Daoy (cell line): ENCODE measurements around the gene ZNF200. TPM values are rescaled to one million over a fixed set of nuclear protein-coding genes. Genes with fewer than 3 reads are reported as not detected.

Experiments
- DNase-seq: peaks from one replicate; pipeline ENCODE4 v3.0.0-alpha.2; 2015; ENCODE audit warnings: low read depth
- total RNA-seq: library from RNA; depleted of rRNA; stranded (reverse); fragments of >200 nt; shearing (Covaris generic); gene quantifications from 2 replicates; pipeline ENCODE4 v1.2.3, GENCODE V29; 2014; rRNA removed

Gene ZNF200
- total RNA-seq, 1 experiment from 2014 or later = 8.7 TPM

GRCh38 chr16:3175157-3176093 is 59.5 kb downstream of the ZNF200 start:
- peak; percentile 85 for DNase-seq

GRCh38 chr16:3174618-3175148 is 60.3 kb downstream of the ZNF200 start:
- DNase-seq = no peak

GRCh38 chr16:3173892-3174617 is 60.9 kb downstream of the ZNF200 start:
- peak; percentile 68 for DNase-seq

Other genes starting within 250 kb of the ZNF200 start
- gene CLDN9, start 222.2 kb downstream of the ZNF200 start, total RNA-seq = not detected in 2 replicates
- gene CLDN6, start 217.0 kb downstream of the ZNF200 start, total RNA-seq = not detected in 2 replicates
- 307 and 390 TPM in 2 replicates for gene TNFRSF12A, start 214.8 kb downstream of the ZNF200 start, total RNA-seq
- 1.8 and 4.7 TPM in 2 replicates for gene HCFC1R1, start 211.2 kb downstream of the ZNF200 start, total RNA-seq
- gene THOC6, start 211.1 kb downstream of the ZNF200 start, total RNA-seq = 24.0 and 25.5 TPM in 2 replicates
- not detected in 2 replicates for gene BICDL2, start 198.2 kb downstream of the ZNF200 start, total RNA-seq
- 0.17 and 0.54 TPM in 2 replicates for gene MMP25, start 188.6 kb downstream of the ZNF200 start, total RNA-seq
- gene IL32, start 169.5 kb downstream of the ZNF200 start, total RNA-seq = 362 and 393 TPM in 2 replicates
- gene ZSCAN10, start 135.9 kb downstream of the ZNF200 start, total RNA-seq = not detected in 2 replicates
- 6.6 and 10.5 TPM in 2 replicates for gene ZNF205, start 122.6 kb downstream of the ZNF200 start, total RNA-seq
- 3.7 and 5.6 TPM in 2 replicates for gene ZNF213, start 100.1 kb downstream of the ZNF200 start, total RNA-seq
- gene OR1F1, start 47.0 kb downstream of the ZNF200 start, total RNA-seq = not detected in 2 replicates
- 0.21 and 0.34 TPM in 2 replicates for gene MEFV, start 21.5 kb upstream of the ZNF200 start, total RNA-seq
- 28.8 and 61.1 TPM in 2 replicates for gene ZNF263, start 48.3 kb upstream of the ZNF200 start, total RNA-seq
- gene TIGD7, start 70.3 kb upstream of the ZNF200 start, total RNA-seq = 3.5 and 4.1 TPM in 2 replicates
- 20.6 and 20.7 TPM in 2 replicates for gene ZNF75A, start 70.3 kb upstream of the ZNF200 start, total RNA-seq
- gene OR2C1, start 120.7 kb upstream of the ZNF200 start, total RNA-seq = not detected in 2 replicates
- gene ZSCAN32, start 165.8 kb upstream of the ZNF200 start, total RNA-seq = 7.6 and 14.2 TPM in 2 replicates
- gene ZNF174, start 166.1 kb upstream of the ZNF200 start, total RNA-seq = 3.8 and 7.4 TPM in 2 replicates
- not detected in 2 replicates for gene ZNF597, start 208.3 kb upstream of the ZNF200 start, total RNA-seq
- 0.83 and 2.2 TPM in 2 replicates for gene NAA60, start 208.5 kb upstream of the ZNF200 start, total RNA-seq